ENCODE results near the gene SNRK. TPM values are rescaled to one million over a fixed set of nuclear protein-coding genes. Genes with fewer than 3 reads are reported as not detected.

SNRK gene
- total RNA-seq, 2 experiments from 2014 or later = 215 to 217 TPM

DNA sequence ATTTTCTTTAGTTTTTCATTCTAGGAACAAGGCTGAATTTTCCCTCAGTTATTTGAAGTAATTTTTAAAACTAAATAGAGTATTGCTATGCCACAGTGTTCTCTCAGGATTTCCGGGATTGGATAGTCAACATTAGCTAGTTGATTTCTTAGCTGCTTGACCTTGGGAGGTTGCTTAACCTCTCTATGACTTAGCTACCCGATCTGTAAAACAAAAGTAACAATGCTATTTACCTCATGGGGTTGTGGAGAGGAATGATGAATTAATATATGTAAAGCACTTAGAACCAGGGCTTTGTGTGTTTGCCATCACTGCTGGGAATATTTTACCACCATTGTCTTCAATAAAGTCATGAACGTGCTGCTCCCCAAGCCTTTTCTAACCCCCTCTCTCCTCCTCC is 57.5 kb downstream of the SNRK start:
- DNase-seq (no peak), ATAC-seq (ENCODE audit: poor library complexity) (no peak)
- ChIA-PET CTCF (no interaction called here), POLR2A (interaction anchor here (1.3 to 4.5 kb wide), 3 partner anchors 12 to 54 kb away, joined by 3 to 22 read pairs (median 4); no protein-coding TSS in a partner anchor)
- Histone ChIP-seq H3K4me1 (ENCODE audit: insufficient read depth, low read length) (peaks cover 66% of the 10 kb centered on the region), H3K27me3 (ENCODE audit: control insufficient read depth in 1 of 2, insufficient read depth in 2 of 2, low read length in 2 of 2) (no peaks in the 10 kb centered on the region), H3K9me3 (ENCODE audit: control insufficient read depth in 1 of 2, insufficient read depth in 1 of 2, low read length in 2 of 2) (peaks cover 5 to 10% of the 10 kb centered on the region in 2 experiments), H3K4me3 (ENCODE audit: low read length) (no peak overlapping the region), H3K27ac (ENCODE audit: low read depth in 1 of 2, low read length in 2 of 2) (no peak overlapping the region), H3K36me3 (ENCODE audit: insufficient read depth, low read length) (peaks cover 86% of the 10 kb centered on the region)
- Mint-ChIP-seq H3K4me3 (peak overlapping the region; percentile 46), H3K9me3 (peaks cover 3% of the 10 kb centered on the region), H3K36me3 (ENCODE audit: low read depth) (peaks cover 100% of the 10 kb centered on the region), H3K27me3 (no peaks in the 10 kb centered on the region), H3K4me1 (ENCODE audit: low read depth) (peaks cover 84% of the 10 kb centered on the region), H3K27ac (peak overlapping the region; percentile 96)
- intact Hi-C loops (cut with DNase I, micrococcal nuclease) = loop anchor here in 1 of 2 experiments (5.0 kb wide), 2 partner anchors 48 to 52 kb away; no protein-coding TSS in a partner anchor
- TF ChIP-seq, protein P1, sequence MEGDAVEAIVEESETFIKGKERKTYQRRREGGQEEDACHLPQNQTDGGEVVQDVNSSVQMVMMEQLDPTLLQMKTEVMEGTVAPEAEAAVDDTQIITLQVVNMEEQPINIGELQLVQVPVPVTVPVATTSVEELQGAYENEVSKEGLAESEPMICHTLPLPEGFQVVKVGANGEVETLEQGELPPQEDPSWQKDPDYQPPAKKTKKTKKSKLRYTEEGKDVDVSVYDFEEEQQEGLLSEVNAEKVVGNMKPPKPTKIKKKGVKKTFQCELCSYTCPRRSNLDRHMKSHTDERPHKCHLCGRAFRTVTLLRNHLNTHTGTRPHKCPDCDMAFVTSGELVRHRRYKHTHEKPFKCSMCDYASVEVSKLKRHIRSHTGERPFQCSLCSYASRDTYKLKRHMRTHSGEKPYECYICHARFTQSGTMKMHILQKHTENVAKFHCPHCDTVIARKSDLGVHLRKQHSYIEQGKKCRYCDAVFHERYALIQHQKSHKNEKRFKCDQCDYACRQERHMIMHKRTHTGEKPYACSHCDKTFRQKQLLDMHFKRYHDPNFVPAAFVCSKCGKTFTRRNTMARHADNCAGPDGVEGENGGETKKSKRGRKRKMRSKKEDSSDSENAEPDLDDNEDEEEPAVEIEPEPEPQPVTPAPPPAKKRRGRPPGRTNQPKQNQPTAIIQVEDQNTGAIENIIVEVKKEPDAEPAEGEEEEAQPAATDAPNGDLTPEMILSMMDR (IDR thresholded peaks at IDR 0.05) = no peak

DNA sequence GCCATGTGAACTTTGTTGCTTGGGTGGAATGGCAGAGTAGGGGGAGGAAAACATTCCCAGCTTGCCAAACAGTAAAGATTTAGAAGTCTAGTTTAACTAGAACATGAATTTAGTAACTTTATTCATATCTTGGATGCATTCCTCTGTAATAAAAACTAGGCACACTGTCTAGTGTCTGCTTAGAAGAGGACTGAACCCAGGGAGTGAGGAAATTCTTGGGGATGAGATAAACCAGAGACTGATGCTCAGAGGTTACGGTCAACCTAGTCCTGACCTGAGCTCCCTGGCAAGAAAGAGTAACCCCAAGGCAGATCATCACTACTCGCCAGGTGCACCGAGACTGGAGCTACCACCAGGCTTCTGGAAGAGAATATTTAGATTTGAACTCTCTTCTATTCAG is 58.2 kb downstream of the SNRK start:
- H3K4me3 Mint-ChIP-seq = peak overlapping the region; percentile 65
- Histone ChIP-seq H3K4me3 (ENCODE audit: low read length) (no peak overlapping the region), H3K27ac (ENCODE audit: low read depth in 1 of 2, low read length in 2 of 2) (peak overlapping the region in 1 of 2 donors; percentile 62), H3K9me3 (ENCODE audit: control insufficient read depth in 1 of 2, insufficient read depth in 1 of 2, low read length in 2 of 2) (peaks cover 0 to 6% of the 10 kb centered on the region in 2 experiments), H3K27me3 (ENCODE audit: control insufficient read depth in 1 of 2, insufficient read depth in 2 of 2, low read length in 2 of 2) (no peaks in the 10 kb centered on the region), H3K36me3 (ENCODE audit: insufficient read depth, low read length) (peaks cover 87% of the 10 kb centered on the region), H3K4me1 (ENCODE audit: insufficient read depth, low read length) (peaks cover 68% of the 10 kb centered on the region)
- peaks cover 3% of the 10 kb centered on the region for H3K9me3 Mint-ChIP-seq
- intact Hi-C loops (cut with DNase I, micrococcal nuclease) = loop anchor here in 1 of 2 experiments (5.0 kb wide), 2 partner anchors 48 to 52 kb away; no protein-coding TSS in a partner anchor
- H3K4me1 Mint-ChIP-seq (ENCODE audit: low read depth) = peaks cover 91% of the 10 kb centered on the region
- DNase-seq (no peak), ATAC-seq (ENCODE audit: poor library complexity) (no peak)
- ChIA-PET CTCF (interaction anchor here (0.9 kb wide), 1 partner anchor 158 kb away, joined by 4 read pairs; no protein-coding TSS in a partner anchor), POLR2A (interaction anchor here (1.0 to 4.5 kb wide), 7 partner anchors 10 to 157 kb away, joined by 3 to 22 read pairs (median 5); partner anchors contain the start of gene SNRK)
- no peaks in the 10 kb centered on the region for H3K27me3 Mint-ChIP-seq
- H3K36me3 Mint-ChIP-seq (ENCODE audit: low read depth) = peaks cover 100% of the 10 kb centered on the region
- TF ChIP-seq, protein P1 (IDR thresholded peaks at IDR 0.05) = no peak
- H3K27ac Mint-ChIP-seq = peak overlapping the region; percentile 96

DNA sequence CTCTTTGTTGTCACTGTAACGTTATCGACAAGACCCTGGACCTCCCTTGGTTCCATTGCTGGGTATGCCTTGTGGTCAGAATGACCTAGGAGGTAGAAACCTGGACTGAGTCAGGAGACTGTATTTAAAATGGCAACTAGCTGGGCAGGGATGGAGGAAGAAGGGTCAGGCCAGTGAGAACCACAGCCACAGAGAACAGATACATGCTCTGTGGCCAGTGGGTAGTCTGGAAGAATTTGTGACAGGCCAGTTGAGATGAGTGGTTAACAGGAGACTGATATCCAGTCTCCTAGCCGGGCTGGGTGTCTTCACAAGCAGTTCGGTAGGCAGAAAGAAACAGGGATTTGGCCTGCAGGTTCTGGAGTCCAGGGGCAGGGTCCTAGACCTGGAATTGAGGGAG is 58.9 kb downstream of the SNRK start:
- TF ChIP-seq, protein P1 (IDR thresholded peaks at IDR 0.05) = no peak
- H3K27me3 ChIP-seq (ENCODE audit: control insufficient read depth in 1 of 2, insufficient read depth in 2 of 2, low read length in 2 of 2) = no peaks in the 10 kb centered on the region
- Mint-ChIP-seq H3K4me1 (ENCODE audit: low read depth) (peaks cover 90% of the 10 kb centered on the region), H3K36me3 (ENCODE audit: low read depth) (peaks cover 100% of the 10 kb centered on the region), H3K4me3 (peak overlapping the region; percentile 58), H3K9me3 (peaks cover 3% of the 10 kb centered on the region), H3K27ac (peak overlapping the region; percentile 96), H3K27me3 (no peaks in the 10 kb centered on the region)
- POLR2A ChIA-PET = interaction anchor here (0.6 to 5.2 kb wide), 15 partner anchors 10 to 165 kb away, joined by 3 to 69 read pairs (median 5); partner anchors contain the start of gene SNRK
- H3K36me3 ChIP-seq (ENCODE audit: insufficient read depth, low read length) = peaks cover 88% of the 10 kb centered on the region
- H3K9me3 ChIP-seq (ENCODE audit: control insufficient read depth in 1 of 2, insufficient read depth in 1 of 2, low read length in 2 of 2) = peaks cover 0 to 5% of the 10 kb centered on the region in 2 experiments
- no peak overlapping the region for H3K4me3 ChIP-seq (ENCODE audit: low read length)
- peaks cover 71% of the 10 kb centered on the region for H3K4me1 ChIP-seq (ENCODE audit: insufficient read depth, low read length)
- intact Hi-C loops (cut with DNase I, micrococcal nuclease) = loop anchor here in 1 of 2 experiments (5.0 kb wide), 1 partner anchor 42 kb away; no protein-coding TSS in a partner anchor
- CTCF ChIA-PET = interaction anchor here (0.9 kb wide), 1 partner anchor 158 kb away, joined by 4 read pairs; no protein-coding TSS in a partner anchor
- H3K27ac ChIP-seq (ENCODE audit: low read depth in 1 of 2, low read length in 2 of 2) = peak overlapping the region; percentile 36 to 62
- ATAC-seq (ENCODE audit: poor library complexity) (no peak), DNase-seq (no peak)

All from CD4-positive, alpha-beta T cell (primary cell).